Measurements from ENCODE around the gene CD81.
"Not testable (repeated sequence)": the region's sequence is repeated elsewhere in the genome, so short reads cannot be mapped to it uniquely, and the experiment has no call there.

The CD81 gene

DNA sequence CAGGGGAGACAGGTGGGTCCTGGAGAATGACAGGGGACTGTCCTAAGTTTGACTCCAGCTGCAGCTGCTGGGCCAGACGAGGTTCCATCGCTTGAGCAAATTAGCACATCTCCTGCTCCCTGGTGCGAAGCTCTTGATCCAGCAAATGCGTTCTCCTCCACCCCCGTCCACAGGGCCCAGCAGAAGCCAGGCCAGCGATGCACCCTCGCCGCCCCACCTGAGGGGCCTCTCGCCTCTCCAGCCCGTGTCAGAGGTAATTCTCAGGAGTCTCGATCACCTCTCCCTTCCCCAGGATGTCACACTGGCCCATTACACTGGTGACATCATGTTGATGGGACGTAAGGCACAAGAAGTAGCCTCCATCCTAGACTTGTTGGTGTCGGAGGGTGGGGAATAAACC lies 19.5 kb upstream of the CD81 start:
- DNase-seq (ENCODE audit: low spot score) = not testable (repeated sequence)

DNA sequence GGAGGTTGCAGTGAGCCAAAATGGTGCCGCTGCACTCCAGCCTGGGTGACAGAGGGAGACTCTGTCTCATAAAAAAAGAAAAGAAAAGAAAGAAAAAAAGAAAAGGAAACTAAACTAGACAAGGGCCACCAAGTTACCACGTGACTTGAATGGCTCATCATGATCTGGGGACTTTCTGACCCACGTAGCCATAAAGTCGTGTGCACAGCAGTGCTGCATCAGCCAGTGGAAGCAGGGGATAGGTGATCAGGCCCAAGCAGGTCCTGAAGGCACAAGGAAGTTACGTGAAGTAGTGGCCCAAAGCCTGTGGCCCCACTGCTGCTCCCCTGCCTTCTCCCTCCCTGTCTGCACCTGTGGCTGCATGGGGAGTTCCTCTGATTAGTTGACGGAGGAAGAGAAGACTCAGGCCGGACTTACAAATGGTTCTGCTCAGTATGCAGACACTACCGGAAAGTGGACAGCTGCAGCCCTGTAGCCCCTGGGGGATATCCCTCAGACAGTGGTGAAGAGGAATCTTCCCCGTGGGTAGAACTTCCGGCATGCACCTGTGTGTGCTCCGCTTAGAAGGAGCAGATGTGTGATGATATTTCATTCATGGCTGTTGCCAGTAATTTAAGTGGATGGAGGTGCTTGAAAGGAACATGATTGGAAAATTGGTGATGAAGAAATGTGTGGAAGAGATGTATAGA lies 18.2 kb upstream of the CD81 start:
- no peak for DNase-seq (ENCODE audit: low spot score)

DNA sequence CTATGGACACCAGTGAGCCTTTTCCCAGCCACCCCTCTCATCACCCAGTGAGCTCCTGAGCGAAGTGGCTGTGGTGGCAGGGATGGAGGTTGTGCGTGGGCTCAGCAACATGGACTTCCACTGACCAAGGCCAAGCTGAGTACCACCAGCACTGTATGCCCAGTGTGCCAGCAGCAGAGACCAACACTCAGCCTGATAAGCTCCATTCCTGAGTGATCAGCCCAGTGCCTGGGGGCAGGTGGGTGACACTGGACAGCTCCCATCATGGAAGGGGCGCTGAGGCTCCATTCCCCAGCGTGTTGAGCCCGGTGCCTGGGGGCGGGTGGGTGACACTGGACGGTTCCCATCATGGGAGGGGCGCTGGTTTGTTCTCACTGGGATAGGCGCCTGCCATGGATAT lies 17.6 kb upstream of the CD81 start:
- no peak for DNase-seq (ENCODE audit: low spot score)

DNA sequence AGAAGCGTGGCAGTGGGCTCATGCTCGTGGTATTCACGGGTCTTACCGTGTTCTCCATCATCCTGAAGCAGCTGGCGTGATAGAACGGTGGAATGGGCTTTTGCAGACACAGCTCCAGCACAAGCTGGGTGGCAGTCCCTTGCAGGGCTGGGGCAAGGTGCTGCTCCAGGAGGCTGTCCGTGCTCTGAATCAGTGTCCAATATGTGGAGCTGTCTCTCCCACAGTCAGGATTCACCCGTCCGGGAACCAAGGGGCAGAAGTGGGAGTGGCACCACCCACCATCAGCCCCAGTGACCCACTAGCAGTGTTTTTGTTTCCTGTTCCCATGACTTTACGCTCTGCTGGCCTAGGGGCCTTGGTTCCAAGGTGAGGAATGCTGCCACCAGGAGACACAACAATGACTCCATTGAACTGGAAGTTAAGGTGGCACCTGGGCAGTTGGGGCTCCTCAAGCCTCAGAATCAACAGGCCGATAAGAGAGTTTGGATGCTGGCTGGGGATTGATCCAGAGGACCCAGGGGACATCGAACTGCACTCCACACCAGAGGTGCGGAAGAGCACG lies 16.9 kb upstream of the CD81 start:
- no peak for DNase-seq (ENCODE audit: low spot score)

DNA sequence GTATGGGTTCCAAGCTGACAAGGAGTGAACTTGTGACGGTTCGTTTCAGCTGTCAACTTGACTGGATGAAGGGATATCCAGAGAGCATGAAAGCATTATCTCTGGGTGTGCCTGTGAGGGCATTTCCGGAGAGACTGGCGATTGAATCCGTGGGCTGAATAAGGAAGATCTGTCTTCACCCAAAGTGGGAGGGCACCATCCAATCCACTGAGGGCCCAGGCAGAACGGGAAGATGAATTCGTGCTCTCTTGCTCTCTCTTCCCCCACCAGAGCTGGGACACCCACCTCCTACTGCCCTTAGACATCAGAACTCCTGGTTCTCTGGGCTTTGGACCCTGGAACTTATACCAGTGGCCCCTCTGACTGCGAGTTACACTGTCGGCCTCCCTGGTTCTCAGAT lies 15.5 kb upstream of the CD81 start:
- DNase-seq (ENCODE audit: low spot score) = no peak

DNA sequence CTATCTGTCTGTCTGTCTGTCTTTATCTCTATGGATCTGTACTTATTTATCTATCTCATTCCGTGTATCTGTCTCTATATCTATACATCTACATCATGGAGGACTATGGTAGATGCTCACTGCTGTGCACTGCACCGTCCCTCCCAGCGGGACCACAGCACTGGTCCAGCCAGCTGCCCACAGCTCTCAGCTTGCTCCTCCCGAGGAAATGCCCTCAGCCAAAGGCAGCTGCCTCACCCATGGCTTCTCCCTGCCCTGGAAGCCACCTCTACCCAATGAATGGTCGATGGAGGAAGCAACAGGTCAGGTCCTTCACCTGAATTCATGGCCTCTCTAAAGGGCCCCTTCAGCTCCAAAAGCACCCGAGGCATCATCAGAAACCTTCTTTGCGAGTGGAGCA lies 14.7 kb upstream of the CD81 start:
- DNase-seq (ENCODE audit: low spot score) = no peak

DNA sequence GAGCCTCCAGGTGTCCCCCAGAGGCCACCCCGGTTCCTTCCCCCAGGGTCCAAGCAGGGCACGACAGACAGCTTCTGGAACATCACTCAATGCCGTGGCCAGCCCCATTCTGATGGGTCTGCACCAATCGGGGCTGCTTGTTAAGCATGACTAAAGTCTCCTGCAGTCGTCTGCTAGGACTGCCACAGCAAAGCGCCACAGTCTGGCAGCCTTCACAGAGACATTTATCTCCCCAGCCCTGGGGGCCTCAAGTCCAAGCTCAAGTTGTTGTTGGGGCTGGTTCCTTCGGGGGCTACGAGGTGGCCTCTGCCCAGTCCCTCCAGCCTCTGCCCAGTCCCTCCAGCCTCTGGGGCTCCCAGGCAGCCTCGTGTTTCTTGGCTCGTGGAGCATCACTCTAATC lies 14.0 kb upstream of the CD81 start:
- DNase-seq (ENCODE audit: low spot score) = no peak

DNA sequence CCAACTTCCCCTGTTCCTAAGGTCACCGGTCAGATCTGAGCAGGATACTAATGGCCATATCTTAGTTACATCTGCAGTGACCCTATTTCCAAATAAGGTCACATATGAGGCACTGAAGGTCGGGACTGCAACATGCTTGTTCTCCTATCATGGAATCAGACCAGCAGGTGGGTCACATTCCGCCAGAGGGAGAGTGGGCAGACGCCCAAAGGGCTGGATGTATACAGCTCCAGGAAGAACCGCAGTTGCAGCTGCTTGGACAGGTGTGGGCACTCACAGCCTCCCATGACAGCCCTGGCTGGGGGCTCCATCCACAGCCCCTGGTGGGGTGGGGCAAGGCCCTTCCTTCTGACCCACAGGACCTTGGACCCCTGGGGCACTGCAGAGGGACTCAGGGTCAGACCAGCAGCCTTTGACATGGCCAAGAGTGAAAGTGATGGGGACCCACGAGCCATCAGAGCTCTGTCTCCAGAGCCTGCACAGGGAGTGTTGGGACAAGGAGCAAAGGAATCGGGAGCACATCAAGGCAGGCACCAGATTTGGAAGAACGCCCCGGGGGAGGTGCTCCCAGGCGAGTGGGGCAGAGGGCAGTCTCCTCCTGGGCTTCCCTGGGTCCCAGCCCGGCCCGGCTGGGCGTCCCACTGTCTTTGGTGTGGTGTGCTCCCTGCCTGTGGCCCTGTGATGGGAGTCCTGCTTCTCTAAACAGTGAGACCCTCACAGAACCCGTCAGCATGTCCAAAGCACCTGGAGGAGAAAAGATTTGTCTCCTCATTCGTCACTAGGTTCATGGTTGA lies 13.3 kb upstream of the CD81 start:
- DNase-seq (ENCODE audit: low spot score) = no peak

DNA sequence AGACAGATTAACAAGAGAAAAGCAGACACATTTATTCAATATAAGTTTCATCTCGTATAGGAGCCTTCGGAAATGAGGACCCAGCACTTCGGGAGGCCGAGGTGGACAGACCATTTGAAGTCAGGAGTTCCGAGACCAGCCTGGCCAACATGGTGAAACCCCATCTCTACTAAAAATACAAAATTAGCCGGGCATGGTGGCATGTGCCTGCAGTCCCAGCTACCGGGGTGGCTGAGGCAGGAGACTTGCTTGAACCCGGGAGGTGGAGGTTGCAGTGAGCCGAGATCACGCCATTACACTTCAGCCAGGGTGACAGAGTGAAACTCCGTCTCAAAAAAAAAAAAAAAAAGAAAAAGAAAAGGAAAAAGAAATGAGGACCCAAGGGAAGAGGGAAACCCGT lies 12.7 kb upstream of the CD81 start:
- not testable (repeated sequence) for DNase-seq (ENCODE audit: low spot score)

DNA sequence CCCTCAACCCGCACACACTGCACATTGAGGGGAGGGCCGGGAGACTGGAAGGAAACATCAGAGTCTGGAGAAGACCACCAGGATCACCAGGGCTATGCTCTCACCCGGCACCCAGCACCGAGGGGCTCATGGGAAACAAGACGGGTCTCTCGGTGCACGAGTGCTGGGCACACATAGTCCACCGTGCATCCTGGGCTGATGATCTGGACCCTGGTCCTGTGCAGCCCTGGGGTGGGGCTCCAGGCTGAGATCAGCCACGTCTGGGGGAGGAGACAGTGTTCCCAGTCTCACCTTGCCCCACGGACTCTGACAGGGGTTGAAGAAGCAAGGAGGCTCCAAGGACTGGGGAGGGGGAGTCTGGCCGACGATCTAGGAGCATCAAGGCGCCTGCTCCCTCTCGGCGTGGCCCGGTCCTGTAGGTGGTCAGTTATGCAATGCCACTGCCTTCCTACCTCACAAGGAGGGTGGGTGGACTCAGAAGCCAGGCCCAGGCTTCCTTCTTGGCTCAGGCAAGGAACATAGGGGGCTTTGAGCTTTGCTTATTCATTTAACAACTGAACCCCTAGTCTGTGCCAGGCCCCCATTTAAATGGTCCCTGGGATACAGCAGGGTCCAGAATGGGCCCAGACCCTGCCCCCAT lies 11.4 kb upstream of the CD81 start:
- no peak for DNase-seq (ENCODE audit: low spot score)

DNA sequence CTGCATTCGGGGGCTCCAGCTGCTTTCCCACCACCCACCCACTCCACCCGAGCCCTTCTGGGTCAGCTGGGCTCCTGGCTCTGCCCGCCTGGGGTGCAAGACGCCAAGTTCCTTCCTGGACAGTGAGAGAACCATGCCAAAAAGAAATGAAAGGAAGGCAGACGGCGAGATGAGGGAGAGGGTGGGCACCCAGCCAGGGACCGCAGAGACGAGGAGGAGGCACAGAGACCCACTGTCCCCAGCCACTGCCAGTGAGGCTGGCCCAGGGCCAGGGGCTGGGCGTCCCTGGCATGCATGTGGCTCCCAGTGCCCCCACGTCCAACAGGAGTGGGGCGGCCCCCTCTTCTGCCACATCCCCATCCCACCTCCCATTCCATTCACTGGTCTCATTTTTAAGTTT lies 10.8 kb upstream of the CD81 start:
- DNase-seq (ENCODE audit: low spot score) = no peak

DNA sequence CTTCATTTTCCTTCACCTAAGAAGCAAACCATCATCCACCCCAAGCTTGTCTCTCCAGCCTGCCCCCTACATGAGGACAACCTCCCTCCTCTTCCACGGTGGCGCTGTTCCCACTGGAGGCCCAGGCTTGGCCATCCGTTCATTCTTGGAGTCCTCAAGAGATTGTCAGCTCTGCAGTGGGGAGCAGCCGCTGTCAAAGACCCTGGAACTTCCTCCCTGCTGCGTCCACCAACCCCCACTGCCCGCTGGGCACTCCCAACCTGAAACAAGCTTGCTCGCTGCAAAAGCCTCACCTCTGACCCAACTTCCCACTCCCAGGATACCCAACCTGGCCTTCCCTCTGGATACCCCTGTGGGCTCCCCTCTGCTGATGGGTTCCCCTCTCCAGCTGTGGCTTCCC lies 10.4 kb upstream of the CD81 start:
- no peak for DNase-seq (ENCODE audit: low spot score)

DNA sequence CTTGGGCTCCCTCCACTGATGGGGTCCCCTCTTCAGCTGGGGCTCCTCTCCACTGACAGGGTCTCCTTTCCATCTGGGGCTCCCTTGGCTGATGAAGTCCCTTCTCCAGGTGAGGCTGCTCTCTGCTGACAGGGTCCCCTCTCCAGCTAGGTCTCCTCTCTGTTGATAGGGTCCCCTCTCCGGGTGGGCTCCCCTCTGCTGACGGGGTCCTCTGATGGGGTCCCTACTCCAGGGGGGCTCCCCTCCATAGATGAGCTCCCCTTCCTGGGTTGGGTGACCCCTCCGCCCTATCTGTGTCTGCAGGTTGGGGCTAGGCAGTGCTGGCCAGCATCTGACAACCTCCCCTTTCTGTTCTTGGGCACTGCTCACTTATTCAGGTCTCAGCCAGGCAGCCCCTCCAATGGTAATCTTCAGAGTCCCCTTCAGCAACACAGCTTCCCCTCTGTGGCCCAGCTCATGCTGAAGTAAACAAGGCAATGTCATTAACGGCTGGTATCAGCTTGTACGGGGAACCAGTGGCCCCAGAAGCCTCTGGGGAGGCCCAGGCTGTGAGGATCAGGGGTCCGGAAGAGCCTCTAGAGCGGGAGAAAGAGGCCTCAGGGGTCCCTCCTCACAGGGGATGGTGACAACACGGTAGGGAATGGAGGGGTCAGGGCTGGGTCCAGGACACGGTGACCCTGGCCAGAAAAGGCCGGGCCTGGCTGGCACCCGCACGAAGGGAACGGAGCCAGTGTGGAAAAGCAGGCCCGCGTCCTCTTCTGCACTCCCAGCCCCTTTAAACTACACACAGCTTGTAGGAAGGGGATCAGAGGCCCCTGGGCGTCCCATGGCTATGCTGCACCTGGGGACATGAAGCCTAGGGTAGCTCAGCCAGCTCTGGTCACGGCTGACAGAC lies 9.6 kb upstream of the CD81 start:
- no peak for DNase-seq (ENCODE audit: low spot score)

DNA sequence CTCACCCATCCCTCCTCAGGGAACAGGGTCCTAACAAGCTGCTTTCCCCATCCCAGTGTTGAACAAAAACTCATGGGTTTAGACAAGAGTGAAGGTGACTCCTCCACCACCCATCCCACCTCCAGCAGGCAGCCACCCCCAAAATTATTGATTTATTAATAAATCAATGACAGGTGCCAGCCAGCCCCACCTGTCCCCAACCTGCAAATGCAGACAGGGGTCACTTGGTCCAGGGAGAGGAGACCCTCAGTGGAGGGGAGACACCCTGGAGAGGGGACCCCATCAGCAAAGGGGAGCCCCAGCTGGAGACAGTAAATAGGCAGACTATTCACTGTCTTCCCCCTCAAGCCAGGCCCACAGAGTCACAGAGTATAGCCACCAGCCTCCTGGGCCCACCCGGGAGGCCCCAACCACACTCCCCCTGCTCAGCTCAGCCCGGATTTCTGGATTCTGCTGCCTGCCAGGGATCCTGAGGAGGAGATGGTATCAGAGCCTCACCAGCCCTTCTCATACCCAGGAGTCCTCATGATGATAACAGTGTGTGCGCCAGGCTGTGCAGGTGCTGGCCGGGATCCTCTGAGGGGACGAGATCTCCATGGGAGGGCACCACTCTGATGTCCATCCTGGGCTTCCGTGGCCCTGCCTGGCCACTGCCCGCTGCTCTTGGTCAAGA lies 8.8 kb upstream of the CD81 start:
- no peak for DNase-seq (ENCODE audit: low spot score)

DNA sequence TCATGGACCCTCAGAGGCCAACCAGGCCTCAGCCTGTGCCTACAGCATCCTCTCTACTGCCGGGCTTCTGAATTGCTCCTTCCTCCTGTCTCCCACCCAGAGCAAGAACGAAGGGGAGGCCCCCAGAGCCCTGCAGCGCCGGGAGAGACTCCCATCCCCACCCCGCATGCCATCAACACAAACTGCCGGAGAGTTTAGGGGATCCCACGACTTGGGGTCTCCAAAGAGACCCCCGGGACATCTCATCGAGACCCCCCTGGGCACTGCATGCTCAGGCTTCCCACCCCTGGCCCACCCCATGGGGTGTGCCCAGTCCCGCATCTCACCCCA lies 8.3 kb upstream of the CD81 start:
- DNase-seq (ENCODE audit: low spot score) = no peak

DNA sequence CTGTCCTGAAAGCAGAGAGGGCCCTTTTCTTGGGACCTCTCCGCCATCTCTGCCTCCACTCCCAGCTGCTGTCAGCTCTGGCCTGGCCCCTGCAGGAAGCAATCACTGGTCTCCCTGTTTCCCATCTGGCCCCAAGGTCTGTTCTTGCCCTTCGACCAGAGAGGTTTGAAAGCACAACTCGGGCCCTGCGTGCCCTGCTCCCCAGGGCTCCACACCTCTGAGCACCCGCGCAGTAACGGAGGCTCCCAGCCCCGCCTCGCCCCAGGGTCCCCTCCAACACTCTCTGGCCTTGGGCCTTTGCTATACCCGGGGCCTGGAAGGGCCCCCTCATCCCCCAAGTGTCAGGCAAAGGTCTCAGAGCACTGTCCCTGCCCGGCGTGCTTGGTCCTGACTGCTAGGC lies 7.8 kb upstream of the CD81 start:
- DNase-seq (ENCODE audit: low spot score) = no peak

DNA sequence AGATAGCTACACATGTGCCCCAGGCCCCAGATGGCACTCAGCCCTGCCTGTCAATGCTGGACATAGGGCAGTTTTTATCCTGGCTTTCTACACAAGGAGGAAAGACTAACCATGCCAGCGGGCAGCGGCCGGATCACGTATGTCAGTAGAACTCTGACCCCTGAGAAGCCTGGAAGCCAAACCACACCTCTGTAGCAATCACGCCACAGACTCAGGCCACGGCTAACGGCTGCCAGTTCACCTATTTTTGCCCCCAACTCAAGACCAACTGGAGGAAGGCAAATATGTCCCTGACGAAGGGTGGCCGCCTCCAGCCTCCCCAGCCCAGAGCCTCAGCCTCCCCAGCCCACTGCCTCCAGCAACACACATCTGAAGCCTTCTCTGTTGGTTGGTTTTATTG lies 7.2 kb upstream of the CD81 start:
- DNase-seq (ENCODE audit: low spot score) = no peak

DNA sequence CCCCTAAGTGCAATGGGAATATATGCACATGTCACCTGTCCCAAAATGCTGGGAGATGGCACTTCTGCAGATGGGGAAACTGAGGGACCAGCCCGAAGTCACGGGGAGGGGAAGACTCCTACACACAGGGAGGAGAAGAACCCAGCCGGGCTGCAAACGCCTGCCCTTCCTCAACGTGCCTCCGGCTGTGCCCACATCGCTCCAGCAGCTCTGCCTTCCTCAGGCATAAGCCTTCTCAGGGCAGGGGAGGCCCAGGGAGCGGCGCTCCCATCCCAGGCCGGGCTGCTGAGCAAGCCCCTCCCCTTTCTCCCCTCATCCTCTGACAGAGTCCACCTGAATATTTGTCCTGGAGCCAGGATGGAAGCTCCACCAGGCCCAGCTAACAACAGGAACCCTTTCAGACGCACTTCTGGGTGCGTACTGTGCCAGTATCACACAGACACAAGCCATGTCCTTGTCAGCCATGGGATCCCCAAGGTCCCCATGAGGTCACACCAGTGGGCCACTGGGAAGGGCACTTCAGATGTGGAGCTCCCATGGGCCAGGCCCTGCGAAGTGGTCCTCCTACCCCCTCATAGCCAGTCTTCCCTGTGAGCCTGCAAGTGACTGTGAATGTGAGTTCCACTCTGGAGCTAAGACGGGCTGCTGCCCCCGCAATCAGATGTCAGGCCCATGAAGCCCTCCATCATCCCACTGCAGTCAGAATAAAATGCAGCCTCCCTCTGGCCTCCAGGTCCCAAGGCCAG lies 2.5 kb upstream of the CD81 start:
- no peak for DNase-seq (ENCODE audit: low spot score)

DNA sequence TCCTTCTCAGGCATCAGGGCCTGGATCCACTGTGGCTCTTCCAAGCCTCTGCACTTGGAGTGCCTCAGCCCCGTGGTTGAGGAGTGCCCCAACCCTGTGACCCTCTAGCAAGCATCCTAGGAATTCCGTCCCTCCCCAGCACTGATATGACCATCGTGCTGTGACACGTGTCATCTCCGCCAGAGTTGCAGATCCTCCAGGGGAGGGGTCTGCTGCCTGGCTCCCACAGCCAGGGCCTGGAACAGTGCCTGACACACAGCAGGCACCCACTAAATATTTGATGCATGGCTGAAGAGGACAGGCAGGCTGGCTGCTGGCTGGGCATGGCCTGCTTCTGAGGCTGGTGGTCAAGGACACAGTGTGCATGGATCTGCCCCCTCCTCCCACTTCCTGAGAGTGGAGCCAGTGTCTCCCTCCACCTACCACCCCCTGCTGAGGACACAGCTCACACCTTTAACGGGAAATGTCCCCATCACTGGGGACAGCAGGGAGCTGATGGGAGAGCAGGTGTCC lies 1.7 kb upstream of the CD81 start:
- no peak for DNase-seq (ENCODE audit: low spot score)

DNA sequence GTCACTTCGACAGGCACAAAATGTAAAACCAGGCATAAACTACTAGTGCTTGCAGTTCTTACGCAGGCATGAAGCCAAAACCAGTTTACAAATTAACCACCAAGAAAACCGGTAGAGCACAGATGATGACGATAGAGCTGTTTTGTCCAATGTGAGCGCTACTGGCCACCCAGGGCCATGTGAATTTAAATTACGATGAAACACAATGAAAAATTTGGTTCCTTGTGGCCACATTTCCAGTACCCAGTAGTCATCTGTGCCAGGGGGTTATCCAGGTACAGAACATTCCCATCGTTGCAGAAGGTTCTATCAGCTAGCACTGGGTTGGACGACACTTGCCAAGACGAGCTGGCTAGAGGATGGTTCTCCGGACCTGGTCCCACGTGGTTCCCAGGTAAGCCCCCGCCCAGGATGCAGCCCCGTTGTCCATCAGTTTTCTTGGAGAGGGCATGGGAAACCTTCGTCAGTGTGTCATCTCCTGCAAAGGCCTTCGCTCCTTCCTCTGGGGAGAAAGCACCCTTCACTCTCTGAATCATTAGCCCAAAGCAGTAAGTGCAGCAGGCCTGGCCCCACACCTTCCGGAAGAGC lies 1.1 kb upstream of the CD81 start:
- no peak for DNase-seq (ENCODE audit: low spot score)
